GM23338 (cell line): ENCODE results near the gene INPP5D. TPM values are rescaled to one million over a fixed set of nuclear protein-coding genes. Genes with fewer than 3 reads are reported as not detected.

Source experiments
- ATAC-seq: fragments of 200-7000 bp; cut with Tn5 transposase; 3 replicates; pipeline ENCODE4 v1.9.1; 2020
- DNase-seq: peaks from one replicate; pipeline ENCODE4 v3.0.0-alpha.2; 2015; ENCODE audit warnings: low spot score
- H2AFZ ChIP-seq: fragments of 200-600 bp; sonication (generic); 2 replicates; pipeline ENCODE4 v1.8.0; 2016; ENCODE audit warnings: antibody characterized with exemption, mild to moderate bottlenecking, moderate library complexity
- H3F3A ChIP-seq: fragments of 200-600 bp; sonication (generic); replicated peaks from 2 replicates; pipeline ENCODE4 v1.8.0; 2017; ENCODE audit warnings: antibody characterized with exemption, mixed run types, low read depth
- H3K27ac ChIP-seq: fragments of 200-600 bp; sonication (generic); 2 replicates; pipeline ENCODE4 v1.6.1; 2016; ENCODE audit warnings: low read depth
- H3K27me3 ChIP-seq: fragments of 200-600 bp; sonication (generic); 2 replicates; pipeline ENCODE4 v1.8.0; 2016; ENCODE audit warnings: mild to moderate bottlenecking, mixed run types, moderate library complexity; ENCODE audit not compliant: insufficient read depth
- H3K36me3 ChIP-seq: fragments of 200-600 bp; sonication (generic); 2 replicates; pipeline ENCODE4 v1.8.0; 2016; ENCODE audit warnings: mild to moderate bottlenecking; ENCODE audit not compliant: insufficient read depth
- H3K4me1 ChIP-seq: fragments of 200-600 bp; sonication (generic); 2 replicates; pipeline ENCODE4 v1.8.0; 2016; ENCODE audit warnings: mild to moderate bottlenecking, moderate library complexity; ENCODE audit not compliant: insufficient read depth
- H3K4me2 ChIP-seq: fragments of 200-600 bp; sonication (generic); 2 replicates; pipeline ENCODE4 v1.7.1; 2017; ENCODE audit warnings: mixed run types
- H3K4me3 ChIP-seq: fragments of 200-600 bp; sonication (generic); 2 replicates; pipeline ENCODE4 v1.6.1; 2016; ENCODE audit warnings: mixed run types
- H3K79me2 ChIP-seq: fragments of 200-600 bp; sonication (generic); replicated peaks from 2 replicates; pipeline ENCODE4 v1.8.0; 2017; ENCODE audit warnings: mild to moderate bottlenecking; ENCODE audit not compliant: insufficient read depth
- H3K9me2 ChIP-seq: fragments of 200-600 bp; sonication (generic); 2 replicates; pipeline ENCODE4 v1.8.0; 2017; ENCODE audit not compliant: insufficient read depth
- H4K20me1 ChIP-seq: fragments of 200-600 bp; sonication (generic); replicated peaks from 2 replicates; pipeline ENCODE4 v1.8.0; 2017; ENCODE audit warnings: mild to moderate bottlenecking; ENCODE audit not compliant: insufficient read depth
- H3K27ac Mint-ChIP-seq: 2 replicates; pipeline ENCODE4 v1.8.0; 2020; ENCODE audit warnings: inconsistent platforms, mild to moderate bottlenecking, moderate library complexity, mixed read lengths
- H3K27me3 Mint-ChIP-seq: 3 replicates; pipeline ENCODE4 v1.8.0; 2022; ENCODE audit warnings: low read depth, mild to moderate bottlenecking, moderate library complexity, mixed read lengths, inconsistent platforms; ENCODE audit not compliant: insufficient read depth, poor library complexity
- H3K36me3 Mint-ChIP-seq: 3 replicates; pipeline ENCODE4 v1.8.0; 2021; ENCODE audit warnings: low read depth, mild to moderate bottlenecking, inconsistent platforms, moderate library complexity, mixed read lengths
- H3K4me1 Mint-ChIP-seq: 3 replicates; pipeline ENCODE4 v1.8.0; 2020; ENCODE audit warnings: mild to moderate bottlenecking, inconsistent platforms, mixed read lengths
- H3K4me3 Mint-ChIP-seq: 3 replicates; pipeline ENCODE4 v1.8.0; 2021; ENCODE audit warnings: moderate library complexity, mild to moderate bottlenecking, inconsistent platforms, mixed read lengths
- H3K9me3 Mint-ChIP-seq: 3 replicates; pipeline ENCODE4 v1.8.0; 2020; ENCODE audit warnings: moderate library complexity, mild to moderate bottlenecking, inconsistent platforms, mixed read lengths
- CREB1 ChIP-seq: fragments of 250-450 bp; sonication (Bioruptor Pico); IDR thresholded peaks from 2 replicates; pipeline ENCODE4 v1.5.0; 2020; ENCODE audit warnings: low read depth, mild to moderate bottlenecking, moderate library complexity
- EZH2 ChIP-seq: fragments of 200-600 bp; sonication (generic); IDR thresholded peaks from one replicate; pipeline ENCODE4 v1.8.0; 2017; ENCODE audit warnings: antibody characterized with exemption, mild to moderate bottlenecking, low read depth; ENCODE audit not compliant: unreplicated experiment
- EZH2phosphoT487 ChIP-seq: fragments of 200-600 bp; sonication (generic); IDR thresholded peaks from one replicate; pipeline ENCODE4 v1.8.1; 2018; ENCODE audit warnings: antibody characterized with exemption; ENCODE audit not compliant: unreplicated experiment
- JUNB ChIP-seq: IDR thresholded peaks from one replicate; pipeline ENCODE4 v1.6.1; 2016; ENCODE audit warnings: antibody characterized with exemption; ENCODE audit not compliant: unreplicated experiment
- NANOG ChIP-seq: IDR thresholded peaks from 2 replicates; pipeline ENCODE4 v1.6.1; 2016; ENCODE audit warnings: antibody characterized with exemption, borderline replicate concordance
- POLR2AphosphoS5 ChIP-seq: IDR thresholded peaks from 2 replicates; pipeline ENCODE4 v1.6.1; 2016; ENCODE audit warnings: antibody characterized with exemption, low read depth
- REST ChIP-seq: IDR thresholded peaks from one replicate; pipeline ENCODE4 v1.6.1; 2018; ENCODE audit warnings: antibody characterized with exemption; ENCODE audit not compliant: unreplicated experiment
- STAT1 ChIP-seq: IDR thresholded peaks from one replicate; pipeline ENCODE4 v1.6.1; 2016; ENCODE audit warnings: antibody characterized with exemption; ENCODE audit not compliant: unreplicated experiment
- ZNF114 ChIP-seq: fragments of 250-450 bp; sonication (Bioruptor Pico); IDR thresholded peaks from 2 replicates; pipeline ENCODE4 v1.5.0; 2020; ENCODE audit warnings: mild to moderate bottlenecking, moderate library complexity
- ZNF331 ChIP-seq: fragments of 250-450 bp; sonication (Bioruptor Pico); IDR thresholded peaks from 2 replicates; pipeline ENCODE4 v1.5.0; 2020; ENCODE audit warnings: low read depth, mild to moderate bottlenecking, moderate library complexity
- ZNF462 ChIP-seq: fragments of 250-450 bp; sonication (Bioruptor Pico); IDR thresholded peaks from 2 replicates; pipeline ENCODE4 v1.5.0; 2020; ENCODE audit warnings: mild to moderate bottlenecking, moderate library complexity
- polyA plus RNA-seq: library from polyadenylated mRNA; unstranded; fragments of >200 nt; fragmentation: Nextera tagmentation; extraction: Ambion mirVana; gene quantifications from 2 replicates; pipeline ENCODE4 v1.2.1, GENCODE V29; 2016
- total RNA-seq: library from RNA; depleted of rRNA; stranded (reverse); fragments of >200 nt; shearing (Covaris generic); gene quantifications from 2 replicates; pipeline ENCODE4 v1.2.3, GENCODE V29; 2014
- TF ChIP-seq, protein P1 (sequence below), 2 experiments: fragments of 200-600 bp in 1 of 2; sonication (generic) in 1 of 2; conservative IDR thresholded peaks; 2 replicates each; pipeline versions ENCODE4 v1.5.1 to v1.6.1; 2016 to 2017; ENCODE audit warnings: antibody characterized with exemption in 2 of 2, low read depth in 2 of 2, mild to moderate bottlenecking in 2 of 2, moderate library complexity in 1 of 2
- TF ChIP-seq, protein P2 (sequence below): IDR thresholded peaks from 2 replicates; pipeline ENCODE4 v1.6.1; 2016; ENCODE audit warnings: antibody characterized with exemption

The INPP5D gene
- total and polyA plus RNA-seq, 2 experiments from 2014 or later, result 6.6 to 8.3 TPM

- H3K9me3 Mint-ChIP-seq, result no peaks in the 10 kb centered on the region
- no peaks in the 10 kb centered on the region for H3F3A ChIP-seq
- ATAC-seq (no peak), DNase-seq (no peak)
- H4K20me1 ChIP-seq, result no peaks in the 10 kb centered on the region
- H3K4me1 ChIP-seq, result no peaks in the 10 kb centered on the region
- TF ChIP-seq CREB1 (no peak), NANOG (no peak), JUNB (no peak), ZNF114 (CRISPR knock-in tag) (no peak), REST (no peak), EZH2 (no peak), POLR2AphosphoS5 (no peak), ZNF331 (CRISPR knock-in tag) (no peak), ZNF462 (CRISPR knock-in tag) (no peak), STAT1 (no peak), EZH2phosphoT487 (no peak)
- TF ChIP-seq, protein P1, sequence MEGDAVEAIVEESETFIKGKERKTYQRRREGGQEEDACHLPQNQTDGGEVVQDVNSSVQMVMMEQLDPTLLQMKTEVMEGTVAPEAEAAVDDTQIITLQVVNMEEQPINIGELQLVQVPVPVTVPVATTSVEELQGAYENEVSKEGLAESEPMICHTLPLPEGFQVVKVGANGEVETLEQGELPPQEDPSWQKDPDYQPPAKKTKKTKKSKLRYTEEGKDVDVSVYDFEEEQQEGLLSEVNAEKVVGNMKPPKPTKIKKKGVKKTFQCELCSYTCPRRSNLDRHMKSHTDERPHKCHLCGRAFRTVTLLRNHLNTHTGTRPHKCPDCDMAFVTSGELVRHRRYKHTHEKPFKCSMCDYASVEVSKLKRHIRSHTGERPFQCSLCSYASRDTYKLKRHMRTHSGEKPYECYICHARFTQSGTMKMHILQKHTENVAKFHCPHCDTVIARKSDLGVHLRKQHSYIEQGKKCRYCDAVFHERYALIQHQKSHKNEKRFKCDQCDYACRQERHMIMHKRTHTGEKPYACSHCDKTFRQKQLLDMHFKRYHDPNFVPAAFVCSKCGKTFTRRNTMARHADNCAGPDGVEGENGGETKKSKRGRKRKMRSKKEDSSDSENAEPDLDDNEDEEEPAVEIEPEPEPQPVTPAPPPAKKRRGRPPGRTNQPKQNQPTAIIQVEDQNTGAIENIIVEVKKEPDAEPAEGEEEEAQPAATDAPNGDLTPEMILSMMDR (conservative IDR thresholded peaks at IDR 0.05; ENCODE audit: low read depth in 2 of 2), result no peak
- TF ChIP-seq, protein P2, sequence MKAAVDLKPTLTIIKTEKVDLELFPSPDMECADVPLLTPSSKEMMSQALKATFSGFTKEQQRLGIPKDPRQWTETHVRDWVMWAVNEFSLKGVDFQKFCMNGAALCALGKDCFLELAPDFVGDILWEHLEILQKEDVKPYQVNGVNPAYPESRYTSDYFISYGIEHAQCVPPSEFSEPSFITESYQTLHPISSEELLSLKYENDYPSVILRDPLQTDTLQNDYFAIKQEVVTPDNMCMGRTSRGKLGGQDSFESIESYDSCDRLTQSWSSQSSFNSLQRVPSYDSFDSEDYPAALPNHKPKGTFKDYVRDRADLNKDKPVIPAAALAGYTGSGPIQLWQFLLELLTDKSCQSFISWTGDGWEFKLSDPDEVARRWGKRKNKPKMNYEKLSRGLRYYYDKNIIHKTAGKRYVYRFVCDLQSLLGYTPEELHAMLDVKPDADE, result no peak
- H3K27ac Mint-ChIP-seq, result no peak overlapping the region
- H3K36me3 ChIP-seq, result no peaks in the 10 kb centered on the region
- no peaks in the 10 kb centered on the region for H3K36me3 Mint-ChIP-seq
- H3K27ac ChIP-seq, result no peak overlapping the region
- H2AFZ ChIP-seq, result no peak overlapping the region
- H3K4me3 ChIP-seq, result no peak overlapping the region
- H3K9me2 ChIP-seq, result no peaks in the 10 kb centered on the region
- H3K79me2 ChIP-seq, result no peaks in the 10 kb centered on the region
- H3K4me1 Mint-ChIP-seq, result peaks cover 22% of the 10 kb centered on the region
- H3K4me3 Mint-ChIP-seq, result no peak overlapping the region
- peaks cover 2% of the 10 kb centered on the region for H3K27me3 Mint-ChIP-seq
- no peak overlapping the region for H3K4me2 ChIP-seq
- no peaks in the 10 kb centered on the region for H3K27me3 ChIP-seq
Measured at GRCh38 chr2:233115121-233115520, 55.0 kb downstream of the INPP5D start.
